Measurements from ENCODE around the gene PSD. TPM values are rescaled to one million over a fixed set of nuclear protein-coding genes. Genes with fewer than 3 reads are reported as not detected.
A peak's percentile ranks its signal among the peaks of the same experiment; 100 is the strongest.

PSD gene
- polyA plus RNA-seq, 1 donor from 2014 or later: 68.8 TPM

- Histone ChIP-seq H3K36me3 (ENCODE audit: insufficient read depth, low read length) (no peaks in the 10 kb centered on the region), H3K9ac (ENCODE audit: low read length) (peak within 1 kb of the TSS; percentile 39), H2AFZ (ENCODE audit: low read depth, low read length) (no peak within 1 kb of the TSS), H3F3A (ENCODE audit: insufficient read depth, low read length, poor library complexity, severe bottlenecking) (no peaks in the 10 kb centered on the region), H3K4me3 (ENCODE audit: low read length) (peak within 1 kb of the TSS; percentile 73), H3K4me2 (ENCODE audit: low read length) (peak within 1 kb of the TSS; percentile 70), H3K27ac (ENCODE audit: low read length) (no peak within 1 kb of the TSS), H3K9me3 (ENCODE audit: low read length) (no peaks in the 10 kb centered on the region), H4K20me1 (ENCODE audit: insufficient read depth) (no peaks in the 10 kb centered on the region), H3K79me2 (replicated peaks; ENCODE audit: insufficient read depth, low read length) (no peaks in the 10 kb centered on the region), H3K27me3 (ENCODE audit: insufficient read depth, low read depth, low read length) (peaks cover 32% of the 10 kb centered on the region), H3K9me2 (ENCODE audit: insufficient read depth, low read length) (no peaks in the 10 kb centered on the region)
- TF ChIP-seq RAD21 (conservative IDR thresholded peaks at IDR 0.05) (no peak), REST (IDR thresholded peaks at IDR 0.05; ENCODE audit: borderline replicate concordance) (no peak)
Observed at GRCh38 chr10:102395400-102396316, 22.9 kb downstream of the PSD start, which contains the start of gene NFKB2. Gene NFKB2 (plus strand): TSS chr10:102395705. CDS start chr10:102395960, 255 bp downstream.

DNA sequence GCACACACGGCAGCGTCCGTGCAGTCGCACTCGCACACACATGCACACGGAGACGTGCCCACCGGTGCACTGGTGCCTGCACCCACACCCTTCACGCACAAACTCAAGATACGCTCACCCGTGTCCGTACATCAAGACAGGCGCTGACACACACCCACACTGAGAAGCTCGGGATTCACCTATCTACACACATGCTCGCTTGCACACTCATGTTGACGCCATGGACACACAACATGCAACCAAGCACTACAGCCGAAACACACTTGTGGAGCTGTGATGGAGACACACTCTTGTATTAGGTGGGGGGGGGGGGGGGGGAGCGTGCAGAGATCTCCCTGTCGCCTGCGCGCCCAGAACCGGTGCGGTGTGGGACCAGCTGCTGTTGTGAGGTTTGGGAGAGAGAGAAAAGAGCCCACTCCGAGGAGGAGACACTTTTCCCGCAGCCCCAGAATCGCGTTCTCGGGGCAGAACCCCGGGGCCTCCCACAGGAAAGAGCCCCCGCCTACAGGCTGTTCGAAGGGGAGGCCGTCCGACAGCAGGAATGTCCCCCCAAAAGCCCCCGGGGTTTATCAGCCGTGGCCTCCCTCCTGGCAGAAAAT lies 23.7 kb downstream of the PSD start:
- no peak overlapping the region for H2AFZ ChIP-seq (ENCODE audit: low read depth, low read length)
- H3K9ac ChIP-seq (ENCODE audit: low read length): peak overlapping the region; percentile 39
- peaks cover 32% of the 10 kb centered on the region for H3K27me3 ChIP-seq (ENCODE audit: insufficient read depth, low read depth, low read length)

DNA sequence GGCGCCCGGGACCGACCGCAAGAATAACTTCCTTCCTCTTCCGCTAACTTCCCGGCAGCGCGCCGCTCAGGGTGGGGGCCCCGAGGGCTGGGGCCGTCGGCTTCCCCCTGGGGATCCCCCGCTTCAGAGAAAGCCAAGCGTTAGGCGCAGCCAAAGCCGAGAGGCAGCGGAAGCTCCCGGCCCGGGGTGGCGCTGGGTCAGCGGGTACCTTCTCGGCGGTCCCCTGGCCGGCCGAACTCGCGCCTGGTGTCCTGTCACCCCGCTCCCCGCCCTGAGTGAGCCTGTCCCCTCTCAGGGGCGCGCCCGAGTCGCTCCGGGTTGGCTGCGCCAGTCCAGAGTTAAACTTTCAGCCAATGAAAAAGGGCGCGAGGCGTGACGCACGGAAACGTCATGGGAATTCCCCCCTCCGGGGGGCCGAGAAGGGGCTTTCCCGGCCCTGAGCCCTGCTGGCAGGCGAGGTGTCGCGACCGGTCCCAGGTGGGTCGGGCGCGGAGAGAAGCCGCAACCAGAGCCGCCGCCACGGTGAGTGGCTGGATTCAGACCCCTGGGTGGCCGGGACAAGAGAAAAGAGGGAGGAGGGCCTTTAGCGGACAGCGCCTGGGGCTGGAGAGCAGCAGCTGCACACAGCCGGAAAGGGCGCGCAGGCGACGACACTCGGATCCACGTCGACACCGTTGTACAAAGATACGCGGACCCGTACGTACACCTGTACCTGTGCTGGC lies 24.3 kb downstream of the PSD start:
- TF ChIP-seq CTCF (IDR thresholded peaks at IDR 0.05; ENCODE audit: poor library complexity, severe bottlenecking) (peak; percentile 42), POLR2AphosphoS5 (IDR thresholded peaks at IDR 0.05) (peak; percentile 7), EZH2 (IDR thresholded peaks at IDR 0.05; ENCODE audit: borderline replicate concordance, insufficient read depth, low read length, poor library complexity, severe bottlenecking) (no peak), EP300 (conservative IDR thresholded peaks at IDR 0.05; ENCODE audit: poor library complexity, severe bottlenecking) (no peak), MXI1 (conservative IDR thresholded peaks at IDR 0.05; ENCODE audit: poor library complexity, severe bottlenecking) (peak; percentile 25), SMC3 (conservative IDR thresholded peaks at IDR 0.05; ENCODE audit: poor library complexity) (peak; percentile 91), REST (IDR thresholded peaks at IDR 0.05; ENCODE audit: borderline replicate concordance) (no peak), RAD21 (conservative IDR thresholded peaks at IDR 0.05) (peak; percentile 84), TAF1 (IDR thresholded peaks at IDR 0.05; ENCODE audit: low read depth) (no peak)
- peaks cover 32% of the 10 kb centered on the region for H3K27me3 ChIP-seq (ENCODE audit: insufficient read depth, low read depth, low read length)
- H3K79me2 ChIP-seq (replicated peaks; ENCODE audit: insufficient read depth, low read length): no peaks in the 10 kb centered on the region
- peak overlapping the region; percentile 73 for H3K4me3 ChIP-seq (ENCODE audit: low read length)
- no peaks in the 10 kb centered on the region for H3K9me2 ChIP-seq (ENCODE audit: insufficient read depth, low read length)
- no peaks in the 10 kb centered on the region for H3K9me3 ChIP-seq (ENCODE audit: low read length)
- no peak overlapping the region for H2AFZ ChIP-seq (ENCODE audit: low read depth, low read length)
- H3K36me3 ChIP-seq (ENCODE audit: insufficient read depth, low read length): no peaks in the 10 kb centered on the region
- peak overlapping the region; percentile 70 for H3K4me2 ChIP-seq (ENCODE audit: low read length)
- no peaks in the 10 kb centered on the region for H4K20me1 ChIP-seq (ENCODE audit: insufficient read depth)
- no peak overlapping the region for H3K27ac ChIP-seq (ENCODE audit: low read length)
- H3F3A ChIP-seq (ENCODE audit: insufficient read depth, low read length, poor library complexity, severe bottlenecking): no peaks in the 10 kb centered on the region
- H3K9ac ChIP-seq (ENCODE audit: low read length): peak overlapping the region; percentile 26

More for the DNA sequence above, 23.7 kb downstream of the PSD start:
- no peaks in the 10 kb centered on the region for H3K36me3 ChIP-seq (ENCODE audit: insufficient read depth, low read length)
- H4K20me1 ChIP-seq (ENCODE audit: insufficient read depth): no peaks in the 10 kb centered on the region
- peak; percentile 11 for TF ChIP-seq MXI1 (conservative IDR thresholded peaks at IDR 0.05; ENCODE audit: poor library complexity, severe bottlenecking)
- no peak for TF ChIP-seq RAD21 (conservative IDR thresholded peaks at IDR 0.05)
- peak; percentile 0 for TF ChIP-seq POLR2AphosphoS5 (IDR thresholded peaks at IDR 0.05)
- peak overlapping the region; percentile 73 for H3K4me3 ChIP-seq (ENCODE audit: low read length)
- no peaks in the 10 kb centered on the region for H3K9me2 ChIP-seq (ENCODE audit: insufficient read depth, low read length)
- peak overlapping the region; percentile 70 for H3K4me2 ChIP-seq (ENCODE audit: low read length)
- no peaks in the 10 kb centered on the region for H3F3A ChIP-seq (ENCODE audit: insufficient read depth, low read length, poor library complexity, severe bottlenecking)
- no peaks in the 10 kb centered on the region for H3K9me3 ChIP-seq (ENCODE audit: low read length)
- no peak overlapping the region for H3K27ac ChIP-seq (ENCODE audit: low read length)
- H3K79me2 ChIP-seq (replicated peaks; ENCODE audit: insufficient read depth, low read length): no peaks in the 10 kb centered on the region
